Islet of Langerhans (tissue), 1 donor: Measurements from ENCODE around the gene DIS3L2.
"Not testable (repeated sequence)": the region's sequence is repeated elsewhere in the genome, so short reads cannot be mapped to it uniquely, and the experiment has no call there.

Source experiments
- FAIRE-seq: peaks from one replicate; lab custom pipeline; 2011; peaks lifted over from hg19 to GRCh38; lab: Jason Lieb, UNC

The DIS3L2 gene

GRCh38 chr2:232335206-232335858, 373.8 kb downstream of the DIS3L2 start:
- not testable (repeated sequence) for FAIRE-seq

GRCh38 chr2:232335859-232336215, 374.3 kb downstream of the DIS3L2 start:
- no peak for FAIRE-seq

- no peak for FAIRE-seq
Observed at GRCh38 chr2:232336241-232336736, 374.8 kb downstream of the DIS3L2 start.

GRCh38 chr2:232336981-232337720, 375.6 kb downstream of the DIS3L2 start:
- FAIRE-seq = no peak

- FAIRE-seq = not testable (repeated sequence)
Observed at GRCh38 chr2:232338094-232338758, 376.7 kb downstream of the DIS3L2 start.

GRCh38 chr2:232338759-232339106, 377.2 kb downstream of the DIS3L2 start:
- no peak for FAIRE-seq

GRCh38 chr2:232339121-232340081, 377.9 kb downstream of the DIS3L2 start:
- no peak for FAIRE-seq

GRCh38 chr2:232340171-232340935, 378.8 kb downstream of the DIS3L2 start:
- FAIRE-seq = no peak

GRCh38 chr2:232341061-232341738, 379.7 kb downstream of the DIS3L2 start:
- no peak for FAIRE-seq

- FAIRE-seq = no peak
Observed at GRCh38 chr2:232341739-232342126, 380.2 kb downstream of the DIS3L2 start.

GRCh38 chr2:232342635-232343565, 381.4 kb downstream of the DIS3L2 start:
- FAIRE-seq = no peak

GRCh38 chr2:232343821-232344220, 382.3 kb downstream of the DIS3L2 start:
- no peak for FAIRE-seq

GRCh38 chr2:232345251-232345650, 383.7 kb downstream of the DIS3L2 start:
- FAIRE-seq = no peak

- no peak for FAIRE-seq
Observed at GRCh38 chr2:232347369-232347768, 385.9 kb downstream of the DIS3L2 start.

- FAIRE-seq = no peak
Observed at GRCh38 chr2:232348936-232349335, 387.4 kb downstream of the DIS3L2 start.

- FAIRE-seq = no peak
Observed at GRCh38 chr2:232349546-232349945, 388.0 kb downstream of the DIS3L2 start.

GRCh38 chr2:232349946-232350635, 388.6 kb downstream of the DIS3L2 start:
- FAIRE-seq = no peak

GRCh38 chr2:232350804-232351685, 389.5 kb downstream of the DIS3L2 start:
- FAIRE-seq = no peak
